ENCODE data around the gene KCNA2.

KCNA2 gene

DNA sequence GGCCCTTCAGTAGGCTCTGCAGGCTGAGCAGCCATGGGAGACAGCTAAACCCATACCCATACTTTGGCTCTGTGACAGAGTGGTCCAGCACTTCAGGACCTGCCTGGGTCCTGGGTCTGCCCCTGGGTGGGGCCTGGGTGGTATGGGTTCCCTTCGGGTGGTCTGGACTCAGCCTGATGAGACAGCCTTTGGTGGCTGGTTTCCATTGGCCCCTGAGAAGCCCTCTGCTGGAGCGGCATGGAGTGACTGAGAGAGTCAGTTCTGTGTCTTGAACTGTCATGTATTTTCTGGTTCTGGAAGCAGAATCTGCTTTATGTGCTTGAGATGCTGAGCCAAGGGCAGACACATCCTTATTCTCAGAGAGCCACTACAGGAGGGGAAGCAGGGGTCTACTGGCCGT is 31.3 kb upstream of the KCNA2 start:
- H3K4me3 ChIP-seq (ENCODE audit: extremely low read depth, insufficient read depth, low read length, poor library complexity, severe bottlenecking) = no peak overlapping the region
- H3K36me3 ChIP-seq (ENCODE audit: control insufficient read depth, insufficient read depth, low read length) = no peaks in the 10 kb centered on the region
- no peak overlapping the region for H3K27ac ChIP-seq (ENCODE audit: low read depth, low read length, severe bottlenecking)
- H3K4me1 ChIP-seq (ENCODE audit: control insufficient read depth, insufficient read depth, low read length, poor library complexity, severe bottlenecking) = peaks cover 20% of the 10 kb centered on the region
- 60 to 73% methylated on average over 1 to 3 of the region's 3 CpGs for WGBS, 2 experiments (ENCODE audit: insufficient coverage in 2 of 2)
- H3K9me3 ChIP-seq (ENCODE audit: control insufficient read depth, low read length) = no peaks in the 10 kb centered on the region

DNA sequence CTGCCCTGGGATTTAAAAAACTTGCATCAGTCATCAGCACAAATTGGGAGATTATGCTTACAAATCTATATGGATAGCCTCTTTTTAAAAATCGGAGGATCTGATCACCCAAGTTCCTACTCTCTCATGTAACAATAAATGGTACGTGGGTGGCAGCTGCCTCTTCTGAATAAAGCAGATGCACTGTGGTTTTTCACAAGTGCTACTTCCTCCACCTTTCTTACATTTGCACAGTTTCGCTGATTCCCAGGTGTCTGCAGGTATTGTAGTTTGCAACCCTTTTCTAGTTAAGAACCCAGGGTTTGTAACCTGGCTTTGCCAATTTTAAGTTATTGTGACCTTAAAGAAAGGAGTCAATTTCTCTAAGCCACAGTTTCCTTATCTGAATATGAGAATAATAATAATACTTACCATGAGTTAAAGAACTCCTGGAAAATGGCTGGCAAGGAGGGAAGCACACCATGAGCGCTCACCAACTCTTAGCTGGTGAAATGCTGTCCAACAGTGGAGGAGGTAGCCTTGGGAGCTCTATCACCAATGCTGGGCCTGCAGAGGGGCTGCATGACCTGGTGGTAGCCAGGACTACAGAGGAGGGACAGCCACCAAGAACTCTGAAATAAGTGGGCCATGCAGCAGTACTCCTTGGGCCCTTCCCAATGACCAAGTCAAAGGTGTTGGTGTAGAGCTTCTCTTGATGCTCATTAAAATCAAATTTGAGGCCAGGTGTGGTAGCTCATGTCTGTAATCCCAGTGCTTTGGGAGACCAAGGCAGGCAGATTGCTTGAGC is 30.2 kb upstream of the KCNA2 start:
- H3K4me3 ChIP-seq (ENCODE audit: extremely low read depth, insufficient read depth, low read length, poor library complexity, severe bottlenecking) = no peak overlapping the region
- no peak overlapping the region for H3K27ac ChIP-seq (ENCODE audit: low read depth, low read length, severe bottlenecking)
- H3K36me3 ChIP-seq (ENCODE audit: control insufficient read depth, insufficient read depth, low read length) = no peaks in the 10 kb centered on the region
- H3K9me3 ChIP-seq (ENCODE audit: control insufficient read depth, low read length) = no peaks in the 10 kb centered on the region
- 96 to 100% methylated on average over 3 to 4 of the region's 4 CpGs for WGBS, 2 experiments (ENCODE audit: insufficient coverage in 2 of 2)
- H3K4me1 ChIP-seq (ENCODE audit: control insufficient read depth, insufficient read depth, low read length, poor library complexity, severe bottlenecking) = peaks cover 20% of the 10 kb centered on the region

DNA sequence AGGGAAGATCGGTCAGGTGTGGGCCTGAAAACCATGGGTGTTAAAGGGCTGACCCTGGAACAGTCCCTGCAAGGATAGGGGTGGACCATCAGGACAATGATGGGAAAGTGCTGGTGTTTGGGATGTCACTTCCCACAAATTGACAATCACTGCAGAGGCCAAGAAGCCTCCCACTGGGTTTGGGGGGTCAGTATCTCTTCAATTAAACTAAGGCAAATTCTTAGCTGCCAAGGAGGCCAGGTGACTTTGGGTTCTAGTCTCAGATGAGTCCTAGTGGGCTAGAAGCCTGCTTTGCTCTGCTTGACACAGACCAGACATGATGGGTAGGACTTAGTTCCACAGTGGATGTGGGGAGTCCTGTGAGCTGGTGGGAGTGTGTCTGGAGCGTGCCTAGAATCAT is 29.3 kb upstream of the KCNA2 start:
- no peak overlapping the region for H3K4me3 ChIP-seq (ENCODE audit: extremely low read depth, insufficient read depth, low read length, poor library complexity, severe bottlenecking)
- 76 to 100% methylated on average over 1 to 2 of the region's 2 CpGs for WGBS, 2 experiments (ENCODE audit: insufficient coverage in 2 of 2)
- peaks cover 18% of the 10 kb centered on the region for H3K4me1 ChIP-seq (ENCODE audit: control insufficient read depth, insufficient read depth, low read length, poor library complexity, severe bottlenecking)
- H3K36me3 ChIP-seq (ENCODE audit: control insufficient read depth, insufficient read depth, low read length) = no peaks in the 10 kb centered on the region
- H3K9me3 ChIP-seq (ENCODE audit: control insufficient read depth, low read length) = no peaks in the 10 kb centered on the region
- H3K27ac ChIP-seq (ENCODE audit: low read depth, low read length, severe bottlenecking) = no peak overlapping the region

DNA sequence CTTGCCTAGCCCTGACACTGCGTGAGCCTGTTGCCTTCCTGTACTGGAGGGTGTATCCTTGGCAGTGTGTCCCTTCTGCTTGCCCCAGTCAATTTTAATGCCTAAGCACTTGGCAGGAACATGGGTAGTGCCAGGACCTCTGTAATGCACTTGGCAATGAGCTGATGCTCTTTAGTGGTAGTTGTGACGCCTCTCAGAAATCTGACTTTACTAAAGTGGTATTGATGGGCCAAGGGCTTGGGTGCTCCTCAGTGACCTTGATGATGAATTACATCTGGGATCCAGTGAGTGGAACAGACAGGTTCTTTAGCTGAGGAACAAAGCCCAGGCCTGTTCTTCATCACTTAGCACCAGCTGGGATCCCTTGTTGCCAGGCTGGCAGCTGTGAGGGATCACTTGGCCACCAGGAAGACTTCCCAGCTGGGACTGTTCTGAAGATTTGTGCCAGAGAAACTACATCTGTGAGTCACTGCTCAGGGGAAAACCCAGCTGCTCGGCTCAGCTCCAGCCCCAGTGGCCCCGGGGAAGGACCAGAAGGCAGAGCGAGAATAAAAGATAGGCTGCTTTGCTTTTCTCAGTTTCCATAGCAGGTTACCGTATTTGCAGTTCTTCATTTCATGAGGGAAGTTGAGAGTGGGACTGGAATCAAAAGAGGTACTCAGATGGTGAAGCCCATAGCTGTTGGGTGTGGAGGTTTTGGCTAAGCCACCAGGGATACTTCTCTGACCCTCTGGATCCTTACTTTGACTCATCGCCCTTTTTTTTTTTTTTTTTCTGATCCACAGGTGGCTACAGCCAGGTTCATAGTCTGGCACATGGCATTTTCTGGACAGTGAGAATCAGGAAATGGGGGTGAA is 28.5 kb upstream of the KCNA2 start:
- Histone ChIP-seq H3K4me1 (ENCODE audit: control insufficient read depth, insufficient read depth, low read length, poor library complexity, severe bottlenecking) (peaks cover 10% of the 10 kb centered on the region), H3K4me3 (ENCODE audit: extremely low read depth, insufficient read depth, low read length, poor library complexity, severe bottlenecking) (no peak overlapping the region), H3K9me3 (ENCODE audit: control insufficient read depth, low read length) (no peaks in the 10 kb centered on the region), H3K27ac (ENCODE audit: low read depth, low read length, severe bottlenecking) (no peak overlapping the region), H3K36me3 (ENCODE audit: control insufficient read depth, insufficient read depth, low read length) (no peaks in the 10 kb centered on the region)
- WGBS, 2 experiments (ENCODE audit: insufficient coverage in 2 of 2) = 83 to 88% methylated on average over 6 of the region's 7 CpGs

DNA sequence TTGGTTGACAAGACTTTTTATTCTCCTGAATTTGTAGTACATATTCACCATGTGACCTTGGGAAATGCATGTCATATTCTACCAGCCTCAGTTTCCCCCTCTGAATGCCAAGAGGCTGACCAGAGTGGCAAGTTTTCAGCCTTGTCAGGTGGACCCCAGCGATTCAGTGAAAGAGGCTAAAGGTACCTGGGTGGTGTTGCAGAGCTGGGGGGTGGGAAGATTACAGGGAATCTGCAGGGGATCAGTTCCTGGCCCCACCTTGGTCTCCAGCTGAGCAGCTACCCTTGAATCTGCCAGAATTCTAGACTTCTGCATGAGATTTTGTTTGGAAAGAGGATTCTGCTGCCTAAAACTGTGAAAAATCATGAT is 27.9 kb upstream of the KCNA2 start:
- no peaks in the 10 kb centered on the region for H3K36me3 ChIP-seq (ENCODE audit: control insufficient read depth, insufficient read depth, low read length)
- H3K4me3 ChIP-seq (ENCODE audit: extremely low read depth, insufficient read depth, low read length, poor library complexity, severe bottlenecking) = no peak overlapping the region
- peaks cover 4% of the 10 kb centered on the region for H3K4me1 ChIP-seq (ENCODE audit: control insufficient read depth, insufficient read depth, low read length, poor library complexity, severe bottlenecking)
- no peaks in the 10 kb centered on the region for H3K9me3 ChIP-seq (ENCODE audit: control insufficient read depth, low read length)
- WGBS, 2 experiments (ENCODE audit: insufficient coverage in 2 of 2) = 80% methylated on average over 1 of the region's 1 CpG; no CpG with 5 or more reads in 1 of the 2 experiments
- H3K27ac ChIP-seq (ENCODE audit: low read depth, low read length, severe bottlenecking) = no peak overlapping the region

DNA sequence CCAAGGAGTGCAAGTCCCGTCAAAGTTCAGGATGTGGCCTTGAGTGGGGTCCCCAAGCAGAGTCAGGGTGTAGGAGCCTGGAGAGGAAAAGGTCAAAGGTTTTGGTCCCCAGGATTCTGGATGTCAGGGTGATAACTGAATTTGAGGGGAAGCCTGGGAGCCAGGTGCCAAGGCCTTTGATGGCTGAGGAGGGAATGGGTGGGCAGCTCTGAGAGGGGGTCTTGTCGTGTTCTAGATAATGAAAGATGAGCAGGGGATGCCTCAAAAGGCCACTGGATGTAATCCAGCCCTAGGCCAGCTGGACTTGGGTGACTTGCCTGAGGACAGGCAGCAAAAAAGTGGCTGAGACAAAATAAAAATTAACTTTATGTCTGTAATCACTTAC is 27.5 kb upstream of the KCNA2 start:
- H3K36me3 ChIP-seq (ENCODE audit: control insufficient read depth, insufficient read depth, low read length) = no peaks in the 10 kb centered on the region
- 85% methylated on average over 2 of the region's 2 CpGs; no CpG with 5 or more reads in 1 of the 2 experiments for WGBS, 2 experiments (ENCODE audit: insufficient coverage in 2 of 2)
- no peak overlapping the region for H3K4me3 ChIP-seq (ENCODE audit: extremely low read depth, insufficient read depth, low read length, poor library complexity, severe bottlenecking)
- no peaks in the 10 kb centered on the region for H3K9me3 ChIP-seq (ENCODE audit: control insufficient read depth, low read length)
- peaks cover 4% of the 10 kb centered on the region for H3K4me1 ChIP-seq (ENCODE audit: control insufficient read depth, insufficient read depth, low read length, poor library complexity, severe bottlenecking)
- no peak overlapping the region for H3K27ac ChIP-seq (ENCODE audit: low read depth, low read length, severe bottlenecking)

DNA sequence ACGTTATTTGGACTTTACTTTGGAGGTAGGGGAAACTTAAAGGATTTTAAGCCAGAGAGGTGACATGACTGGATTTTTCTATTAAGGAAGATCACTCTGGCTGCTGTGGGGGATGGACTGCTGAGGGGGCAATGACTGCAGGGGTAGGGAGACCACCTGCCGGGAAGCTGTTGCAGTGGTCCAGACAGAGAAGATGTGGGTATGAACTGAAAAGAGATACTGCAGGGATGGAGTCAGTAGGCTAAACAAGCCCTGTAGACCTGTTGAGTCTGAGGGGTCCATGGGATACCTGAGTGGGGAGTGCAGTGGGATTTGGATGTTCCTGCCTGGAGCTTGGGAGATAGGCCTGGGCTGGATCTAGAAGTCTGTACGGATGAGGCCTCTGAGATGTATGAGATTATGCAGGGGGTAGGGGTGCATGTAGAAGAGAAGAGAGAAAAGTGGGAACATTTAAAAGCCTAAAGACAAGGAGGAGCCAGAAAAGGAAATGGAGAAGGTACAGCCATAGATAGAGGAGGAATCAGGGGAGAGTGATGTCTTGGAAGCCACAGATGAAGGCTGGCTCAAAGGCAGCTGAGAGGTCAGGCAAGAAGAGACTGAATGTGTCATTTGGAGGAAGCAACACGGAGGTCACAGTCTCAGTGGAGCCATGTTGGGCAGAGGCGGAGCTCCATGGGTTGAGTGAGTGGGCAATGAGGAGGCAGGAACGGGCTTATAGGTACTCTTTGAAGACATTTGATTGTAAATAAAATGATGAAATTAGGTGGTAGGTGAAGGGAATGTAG is 25.9 kb upstream of the KCNA2 start:
- no peak overlapping the region for H3K27ac ChIP-seq (ENCODE audit: low read depth, low read length, severe bottlenecking)
- 69 to 74% methylated on average over 6 of the region's 6 CpGs for WGBS, 2 experiments (ENCODE audit: insufficient coverage in 2 of 2)
- peaks cover 4% of the 10 kb centered on the region for H3K4me1 ChIP-seq (ENCODE audit: control insufficient read depth, insufficient read depth, low read length, poor library complexity, severe bottlenecking)
- no peak overlapping the region for H3K4me3 ChIP-seq (ENCODE audit: extremely low read depth, insufficient read depth, low read length, poor library complexity, severe bottlenecking)
- no peaks in the 10 kb centered on the region for H3K36me3 ChIP-seq (ENCODE audit: control insufficient read depth, insufficient read depth, low read length)
- H3K9me3 ChIP-seq (ENCODE audit: control insufficient read depth, low read length) = no peaks in the 10 kb centered on the region

DNA sequence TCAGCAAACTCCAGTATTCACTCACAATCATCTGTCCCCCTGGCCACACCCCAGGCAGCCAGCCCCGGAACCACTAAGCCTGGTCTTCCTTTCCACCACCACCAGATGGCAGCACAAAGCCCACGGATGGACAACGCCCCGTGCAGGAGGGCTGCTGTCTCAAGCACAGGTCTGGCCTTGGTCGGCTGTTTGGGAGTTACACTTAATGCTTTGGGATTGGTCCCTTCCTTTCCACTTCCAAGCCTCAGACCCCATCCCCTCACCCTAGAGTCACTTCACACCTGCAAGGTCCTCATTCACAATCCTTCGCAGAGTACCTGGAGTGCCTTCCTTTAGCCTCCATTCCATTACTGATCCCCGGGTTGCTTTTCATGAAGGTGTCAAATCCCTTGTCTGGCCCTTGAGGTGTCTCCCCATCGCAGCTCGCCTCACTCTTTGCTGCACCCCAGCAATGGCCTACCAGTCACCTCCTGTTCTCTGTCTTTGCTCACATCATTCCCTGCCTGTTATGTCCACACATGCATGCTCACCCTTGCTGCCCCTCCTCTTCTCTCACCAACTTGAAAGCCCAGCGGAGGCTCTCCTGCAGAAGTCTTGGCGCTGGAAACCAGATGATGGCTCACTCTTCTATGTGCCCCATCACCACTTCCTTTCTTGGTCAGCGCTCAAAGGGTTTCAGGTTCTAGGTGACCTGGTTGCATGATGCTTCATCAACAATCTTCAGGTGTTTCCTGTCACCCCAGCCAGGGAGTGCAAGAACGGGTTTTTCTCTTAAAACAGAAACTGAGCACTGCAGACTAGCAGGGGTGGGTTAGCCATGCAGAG is 24.9 kb upstream of the KCNA2 start:
- Histone ChIP-seq H3K4me1 (ENCODE audit: control insufficient read depth, insufficient read depth, low read length, poor library complexity, severe bottlenecking) (peaks cover 4% of the 10 kb centered on the region), H3K9me3 (ENCODE audit: control insufficient read depth, low read length) (no peaks in the 10 kb centered on the region), H3K4me3 (ENCODE audit: extremely low read depth, insufficient read depth, low read length, poor library complexity, severe bottlenecking) (no peak overlapping the region), H3K36me3 (ENCODE audit: control insufficient read depth, insufficient read depth, low read length) (no peaks in the 10 kb centered on the region), H3K27ac (ENCODE audit: low read depth, low read length, severe bottlenecking) (no peak overlapping the region)
- 61 to 63% methylated on average over 10 to 11 of the region's 13 CpGs for WGBS, 2 experiments (ENCODE audit: insufficient coverage in 2 of 2)

DNA sequence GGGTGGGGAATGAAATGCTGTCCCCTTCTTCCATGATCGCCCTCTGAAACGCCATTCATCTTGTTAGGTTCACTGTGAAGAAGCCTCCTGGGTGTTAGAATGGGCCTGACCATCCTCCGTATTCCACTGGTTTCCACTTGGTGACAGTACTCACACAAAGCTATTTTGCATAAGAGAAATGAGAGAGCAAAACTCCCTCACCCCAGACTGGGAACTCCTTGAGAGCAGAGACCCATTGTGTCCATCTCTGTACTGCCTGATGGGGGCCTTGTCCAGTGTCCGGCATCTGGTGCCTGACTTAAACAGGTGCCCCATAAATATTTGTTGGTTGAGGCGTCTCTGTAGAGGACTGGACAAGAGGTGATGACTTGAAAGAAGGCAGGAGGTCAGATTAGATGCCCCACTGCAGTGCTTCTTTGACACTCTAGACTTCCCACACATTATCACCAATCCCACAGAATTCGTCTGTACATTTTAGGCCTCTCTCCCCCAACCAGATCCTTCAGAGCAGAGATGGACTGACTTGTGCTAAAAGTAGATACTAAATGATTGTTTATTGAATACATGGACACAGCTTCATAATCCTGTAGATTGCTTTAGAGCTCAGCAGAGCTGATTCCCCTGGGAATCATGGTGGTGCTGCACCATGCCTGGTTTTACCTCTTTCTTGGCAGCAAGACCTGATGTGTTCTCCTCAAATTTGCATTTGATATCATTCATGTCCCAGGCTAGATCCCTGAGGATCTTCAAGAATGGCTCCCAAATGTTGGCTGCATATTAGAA is 22.4 kb upstream of the KCNA2 start:
- Histone ChIP-seq H3K9me3 (ENCODE audit: control insufficient read depth, low read length) (no peaks in the 10 kb centered on the region), H3K36me3 (ENCODE audit: control insufficient read depth, insufficient read depth, low read length) (no peaks in the 10 kb centered on the region)

More for the DNA sequence above, 22.4 kb upstream of the KCNA2 start:
- Histone ChIP-seq H3K4me3 (ENCODE audit: extremely low read depth, insufficient read depth, low read length, poor library complexity, severe bottlenecking) (no peak overlapping the region), H3K4me1 (ENCODE audit: control insufficient read depth, insufficient read depth, low read length, poor library complexity, severe bottlenecking) (no peaks in the 10 kb centered on the region), H3K27ac (ENCODE audit: low read depth, low read length, severe bottlenecking) (no peak overlapping the region)
- 81 to 93% methylated on average over 3 to 4 of the region's 6 CpGs for WGBS, 2 experiments (ENCODE audit: insufficient coverage in 2 of 2)
